ENCODE results near the gene SYNE1. TPM values are rescaled to one million over a fixed set of nuclear protein-coding genes. Genes with fewer than 3 reads are reported as not detected.

Gene SYNE1
- polyA plus RNA-seq, 1 donor from 2014 or later = 38.5 TPM

DNA sequence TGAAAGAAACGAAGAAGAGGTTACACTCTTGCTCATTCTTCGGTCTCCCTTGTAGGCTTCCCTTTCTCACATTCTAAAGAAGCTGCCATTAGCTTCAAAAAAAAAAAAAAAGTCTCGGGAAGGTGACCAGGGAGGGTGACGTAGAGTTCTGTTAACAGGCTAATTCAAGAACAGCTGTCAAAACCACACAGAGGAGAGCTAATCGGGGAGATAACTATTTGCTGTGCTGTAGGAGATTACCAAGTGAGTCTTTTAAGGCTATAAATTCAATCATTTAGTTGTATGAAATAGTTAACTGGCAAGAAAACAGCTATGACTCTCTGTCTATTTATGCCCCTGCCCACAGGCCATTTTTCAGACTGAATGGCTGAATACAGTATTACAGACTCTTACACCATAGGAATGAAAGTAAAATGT lies 256.8 kb downstream of the SYNE1 start:
- H4K20me1 ChIP-seq (ENCODE audit: insufficient read depth) = no peaks in the 10 kb centered on the region
- H3K4me2 ChIP-seq (ENCODE audit: low read length) = peak overlapping the region; percentile 15
- no peaks in the 10 kb centered on the region for H3K27me3 ChIP-seq (ENCODE audit: insufficient read depth, low read depth, low read length)
- peak overlapping the region; percentile 48 for H3K9ac ChIP-seq (ENCODE audit: low read length)
- peaks cover 4% of the 10 kb centered on the region for H3F3A ChIP-seq (ENCODE audit: insufficient read depth, low read length, poor library complexity, severe bottlenecking)
- H3K9me2 ChIP-seq (ENCODE audit: insufficient read depth, low read length) = no peaks in the 10 kb centered on the region
- peak overlapping the region; percentile 51 for H3K4me3 ChIP-seq (ENCODE audit: low read length)
- H3K36me3 ChIP-seq (ENCODE audit: insufficient read depth, low read length) = no peaks in the 10 kb centered on the region
- peak; percentile 29 for TF ChIP-seq POLR2AphosphoS5 (IDR thresholded peaks at IDR 0.05)
- TF ChIP-seq, protein P1, sequence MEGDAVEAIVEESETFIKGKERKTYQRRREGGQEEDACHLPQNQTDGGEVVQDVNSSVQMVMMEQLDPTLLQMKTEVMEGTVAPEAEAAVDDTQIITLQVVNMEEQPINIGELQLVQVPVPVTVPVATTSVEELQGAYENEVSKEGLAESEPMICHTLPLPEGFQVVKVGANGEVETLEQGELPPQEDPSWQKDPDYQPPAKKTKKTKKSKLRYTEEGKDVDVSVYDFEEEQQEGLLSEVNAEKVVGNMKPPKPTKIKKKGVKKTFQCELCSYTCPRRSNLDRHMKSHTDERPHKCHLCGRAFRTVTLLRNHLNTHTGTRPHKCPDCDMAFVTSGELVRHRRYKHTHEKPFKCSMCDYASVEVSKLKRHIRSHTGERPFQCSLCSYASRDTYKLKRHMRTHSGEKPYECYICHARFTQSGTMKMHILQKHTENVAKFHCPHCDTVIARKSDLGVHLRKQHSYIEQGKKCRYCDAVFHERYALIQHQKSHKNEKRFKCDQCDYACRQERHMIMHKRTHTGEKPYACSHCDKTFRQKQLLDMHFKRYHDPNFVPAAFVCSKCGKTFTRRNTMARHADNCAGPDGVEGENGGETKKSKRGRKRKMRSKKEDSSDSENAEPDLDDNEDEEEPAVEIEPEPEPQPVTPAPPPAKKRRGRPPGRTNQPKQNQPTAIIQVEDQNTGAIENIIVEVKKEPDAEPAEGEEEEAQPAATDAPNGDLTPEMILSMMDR (IDR thresholded peaks at IDR 0.05; ENCODE audit: poor library complexity, severe bottlenecking) = no peak
- H3K79me2 ChIP-seq (replicated peaks; ENCODE audit: insufficient read depth, low read length) = no peaks in the 10 kb centered on the region
- peak overlapping the region; percentile 57 for H3K27ac ChIP-seq (ENCODE audit: low read length)
- H2AFZ ChIP-seq (ENCODE audit: low read depth, low read length) = no peak overlapping the region
- no peaks in the 10 kb centered on the region for H3K9me3 ChIP-seq (ENCODE audit: low read length)

DNA sequence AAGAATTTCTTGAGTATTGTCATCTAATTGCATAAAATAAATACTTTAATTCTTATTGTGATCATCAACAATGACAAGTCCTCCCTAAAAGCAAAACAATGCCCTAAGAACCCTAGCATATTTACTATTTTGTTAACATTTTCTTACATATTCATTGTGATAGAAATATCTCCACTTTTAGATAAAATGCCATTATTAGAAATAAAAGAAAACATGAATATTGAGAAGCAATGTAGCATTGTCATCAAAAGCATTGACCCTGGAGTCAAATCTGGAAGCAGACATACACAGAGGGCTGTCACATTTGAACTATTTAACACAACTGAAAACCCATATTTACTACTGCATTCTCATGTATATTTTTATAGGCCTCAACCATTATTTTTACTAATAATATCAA lies 257.7 kb downstream of the SYNE1 start:
- H3K27ac ChIP-seq (ENCODE audit: low read length) = peak overlapping the region; percentile 57

DNA sequence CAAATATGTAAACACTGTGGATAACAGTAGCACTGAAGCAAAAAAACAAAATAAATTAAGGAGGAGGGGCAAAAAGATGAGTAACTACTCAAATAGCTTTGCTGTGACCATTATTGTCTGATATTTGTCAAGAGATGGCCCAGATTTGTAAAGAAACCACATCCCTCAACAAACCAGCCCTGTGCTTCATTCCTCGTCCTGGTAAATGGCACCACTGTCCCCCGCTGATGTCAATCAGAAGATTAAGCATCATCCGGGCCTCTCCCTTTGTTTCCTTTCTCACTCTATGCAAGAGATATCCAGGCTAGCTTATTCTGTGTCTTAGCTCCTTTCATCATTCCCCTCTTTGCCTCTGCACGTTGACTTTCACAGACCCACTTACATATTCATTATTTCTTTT lies 259.0 kb downstream of the SYNE1 start:
- peaks cover 4% of the 10 kb centered on the region for H3F3A ChIP-seq (ENCODE audit: insufficient read depth, low read length, poor library complexity, severe bottlenecking)
- no peaks in the 10 kb centered on the region for H4K20me1 ChIP-seq (ENCODE audit: insufficient read depth)
- H3K9ac ChIP-seq (ENCODE audit: low read length) = no peak overlapping the region
- H3K79me2 ChIP-seq (replicated peaks; ENCODE audit: insufficient read depth, low read length) = no peaks in the 10 kb centered on the region
- no peaks in the 10 kb centered on the region for H3K9me2 ChIP-seq (ENCODE audit: insufficient read depth, low read length)
- H3K4me3 ChIP-seq (ENCODE audit: low read length) = no peak overlapping the region
- H3K4me2 ChIP-seq (ENCODE audit: low read length) = no peak overlapping the region
- H3K27ac ChIP-seq (ENCODE audit: low read length) = no peak overlapping the region
- no peak overlapping the region for H2AFZ ChIP-seq (ENCODE audit: low read depth, low read length)
- no peaks in the 10 kb centered on the region for H3K36me3 ChIP-seq (ENCODE audit: insufficient read depth, low read length)
- TF ChIP-seq SMC3 (conservative IDR thresholded peaks at IDR 0.05; ENCODE audit: poor library complexity) = no peak
- TF ChIP-seq RAD21 (conservative IDR thresholded peaks at IDR 0.05) = no peak
- TF ChIP-seq, protein P1 (IDR thresholded peaks at IDR 0.05; ENCODE audit: poor library complexity, severe bottlenecking) = no peak
- TF ChIP-seq TAF1 (IDR thresholded peaks at IDR 0.05; ENCODE audit: low read depth) = no peak
- TF ChIP-seq EP300 (conservative IDR thresholded peaks at IDR 0.05; ENCODE audit: poor library complexity, severe bottlenecking) = no peak
- TF ChIP-seq, protein P2, sequence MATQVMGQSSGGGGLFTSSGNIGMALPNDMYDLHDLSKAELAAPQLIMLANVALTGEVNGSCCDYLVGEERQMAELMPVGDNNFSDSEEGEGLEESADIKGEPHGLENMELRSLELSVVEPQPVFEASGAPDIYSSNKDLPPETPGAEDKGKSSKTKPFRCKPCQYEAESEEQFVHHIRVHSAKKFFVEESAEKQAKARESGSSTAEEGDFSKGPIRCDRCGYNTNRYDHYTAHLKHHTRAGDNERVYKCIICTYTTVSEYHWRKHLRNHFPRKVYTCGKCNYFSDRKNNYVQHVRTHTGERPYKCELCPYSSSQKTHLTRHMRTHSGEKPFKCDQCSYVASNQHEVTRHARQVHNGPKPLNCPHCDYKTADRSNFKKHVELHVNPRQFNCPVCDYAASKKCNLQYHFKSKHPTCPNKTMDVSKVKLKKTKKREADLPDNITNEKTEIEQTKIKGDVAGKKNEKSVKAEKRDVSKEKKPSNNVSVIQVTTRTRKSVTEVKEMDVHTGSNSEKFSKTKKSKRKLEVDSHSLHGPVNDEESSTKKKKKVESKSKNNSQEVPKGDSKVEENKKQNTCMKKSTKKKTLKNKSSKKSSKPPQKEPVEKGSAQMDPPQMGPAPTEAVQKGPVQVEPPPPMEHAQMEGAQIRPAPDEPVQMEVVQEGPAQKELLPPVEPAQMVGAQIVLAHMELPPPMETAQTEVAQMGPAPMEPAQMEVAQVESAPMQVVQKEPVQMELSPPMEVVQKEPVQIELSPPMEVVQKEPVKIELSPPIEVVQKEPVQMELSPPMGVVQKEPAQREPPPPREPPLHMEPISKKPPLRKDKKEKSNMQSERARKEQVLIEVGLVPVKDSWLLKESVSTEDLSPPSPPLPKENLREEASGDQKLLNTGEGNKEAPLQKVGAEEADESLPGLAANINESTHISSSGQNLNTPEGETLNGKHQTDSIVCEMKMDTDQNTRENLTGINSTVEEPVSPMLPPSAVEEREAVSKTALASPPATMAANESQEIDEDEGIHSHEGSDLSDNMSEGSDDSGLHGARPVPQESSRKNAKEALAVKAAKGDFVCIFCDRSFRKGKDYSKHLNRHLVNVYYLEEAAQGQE (IDR thresholded peaks at IDR 0.05; ENCODE audit: borderline replicate concordance) = no peak
- no peak for TF ChIP-seq MXI1 (conservative IDR thresholded peaks at IDR 0.05; ENCODE audit: poor library complexity, severe bottlenecking)
- no peak for TF ChIP-seq EZH2 (IDR thresholded peaks at IDR 0.05; ENCODE audit: borderline replicate concordance, insufficient read depth, low read length, poor library complexity, severe bottlenecking)
- TF ChIP-seq POLR2AphosphoS5 (IDR thresholded peaks at IDR 0.05) = no peak
- no peaks in the 10 kb centered on the region for H3K9me3 ChIP-seq (ENCODE audit: low read length)
- no peaks in the 10 kb centered on the region for H3K27me3 ChIP-seq (ENCODE audit: insufficient read depth, low read depth, low read length)

More for the DNA sequence above, 257.7 kb downstream of the SYNE1 start:
- Histone ChIP-seq H3K27me3 (ENCODE audit: insufficient read depth, low read depth, low read length) (no peaks in the 10 kb centered on the region), H3K9ac (ENCODE audit: low read length) (no peak overlapping the region), H3K4me3 (ENCODE audit: low read length) (peak overlapping the region; percentile 51), H3K36me3 (ENCODE audit: insufficient read depth, low read length) (no peaks in the 10 kb centered on the region), H2AFZ (ENCODE audit: low read depth, low read length) (no peak overlapping the region), H3K9me3 (ENCODE audit: low read length) (no peaks in the 10 kb centered on the region), H3F3A (ENCODE audit: insufficient read depth, low read length, poor library complexity, severe bottlenecking) (peaks cover 4% of the 10 kb centered on the region), H3K79me2 (replicated peaks; ENCODE audit: insufficient read depth, low read length) (no peaks in the 10 kb centered on the region), H4K20me1 (ENCODE audit: insufficient read depth) (no peaks in the 10 kb centered on the region), H3K9me2 (ENCODE audit: insufficient read depth, low read length) (no peaks in the 10 kb centered on the region), H3K4me2 (ENCODE audit: low read length) (peak overlapping the region; percentile 9)
- no peak for TF ChIP-seq MXI1 (conservative IDR thresholded peaks at IDR 0.05; ENCODE audit: poor library complexity, severe bottlenecking)
- no peak for TF ChIP-seq EP300 (conservative IDR thresholded peaks at IDR 0.05; ENCODE audit: poor library complexity, severe bottlenecking)
